Measurements from ENCODE around the gene POLR1A.

Gene POLR1A

GRCh38 chr2:86012007-86012712 is 93.5 kb downstream of the POLR1A start:
- ATAC-seq, result no peak; the same call in 2 of the 3 replicates
- TF ChIP-seq ZNF565 (CRISPR knock-in tag; conservative IDR thresholded peaks at IDR 0.05; ENCODE audit: low read depth) (no peak), GLIS3 (CRISPR knock-in tag; IDR thresholded peaks at IDR 0.05) (no peak), PATZ1 (CRISPR knock-in tag; IDR thresholded peaks at IDR 0.05; ENCODE audit: borderline replicate concordance) (no peak), ESRRG (CRISPR knock-in tag; IDR thresholded peaks at IDR 0.05) (no peak)

- TF ChIP-seq GLIS3 (CRISPR knock-in tag; IDR thresholded peaks at IDR 0.05) (no peak), ARNTL (CRISPR knock-in tag; IDR thresholded peaks at IDR 0.05; ENCODE audit: borderline replicate concordance, low read depth) (no peak), CREB5 (CRISPR knock-in tag; IDR thresholded peaks at IDR 0.05; ENCODE audit: low read depth) (no peak), BACH2 (CRISPR knock-in tag; IDR thresholded peaks at IDR 0.05; ENCODE audit: borderline replicate concordance) (no peak)
- no peak; the same call in 2 of the 3 replicates for ATAC-seq
These were observed 94.2 kb downstream of the POLR1A start for GRCh38 chr2:86011449-86011941.

GRCh38 chr2:86010083-86010482 is 95.6 kb downstream of the POLR1A start:
- ATAC-seq, result no peak
- no peak for TF ChIP-seq ARNTL (CRISPR knock-in tag; IDR thresholded peaks at IDR 0.05; ENCODE audit: borderline replicate concordance, low read depth)

- no peak for TF ChIP-seq ZNF8 (CRISPR knock-in tag; IDR thresholded peaks at IDR 0.05)
- TF ChIP-seq PPARA (CRISPR knock-in tag; IDR thresholded peaks at IDR 0.05; ENCODE audit: borderline replicate concordance), result no peak
- no peak for TF ChIP-seq SNAI2 (CRISPR knock-in tag; IDR thresholded peaks at IDR 0.05)
- no peak for TF ChIP-seq ZC3H10 (CRISPR knock-in tag; IDR thresholded peaks at IDR 0.05)
- no peak for TF ChIP-seq BACH2 (CRISPR knock-in tag; IDR thresholded peaks at IDR 0.05; ENCODE audit: borderline replicate concordance)
- no peak for TF ChIP-seq TSHZ2 (CRISPR knock-in tag; IDR thresholded peaks at IDR 0.05)
- TF ChIP-seq PATZ1 (CRISPR knock-in tag; IDR thresholded peaks at IDR 0.05; ENCODE audit: borderline replicate concordance), result no peak
- TF ChIP-seq CSDC2 (CRISPR knock-in tag; IDR thresholded peaks at IDR 0.05), result no peak
- no peak for TF ChIP-seq ISL1 (CRISPR knock-in tag; IDR thresholded peaks at IDR 0.05)
- no peak for TF ChIP-seq CSRNP3 (CRISPR knock-in tag; IDR thresholded peaks at IDR 0.05)
- ATAC-seq, result no peak
These were observed 99.2 kb downstream of the POLR1A start for GRCh38 chr2:86006524-86006923.

GRCh38 chr2:86003967-86004366 is 101.7 kb downstream of the POLR1A start:
- ATAC-seq, result no peak
- TF ChIP-seq OSR1 (CRISPR knock-in tag; IDR thresholded peaks at IDR 0.05) (no peak), ZNF565 (CRISPR knock-in tag; conservative IDR thresholded peaks at IDR 0.05; ENCODE audit: low read depth) (no peak), BACH2 (CRISPR knock-in tag; IDR thresholded peaks at IDR 0.05; ENCODE audit: borderline replicate concordance) (no peak), PATZ1 (CRISPR knock-in tag; IDR thresholded peaks at IDR 0.05; ENCODE audit: borderline replicate concordance) (no peak), GLIS3 (CRISPR knock-in tag; IDR thresholded peaks at IDR 0.05) (no peak), ARNTL (CRISPR knock-in tag; IDR thresholded peaks at IDR 0.05; ENCODE audit: borderline replicate concordance, low read depth) (no peak), ISL1 (CRISPR knock-in tag; IDR thresholded peaks at IDR 0.05) (no peak), ZFP3 (CRISPR knock-in tag; IDR thresholded peaks at IDR 0.05) (no peak), ZNF70 (CRISPR knock-in tag; IDR thresholded peaks at IDR 0.05) (no peak), ESRRG (CRISPR knock-in tag; IDR thresholded peaks at IDR 0.05) (no peak), RARB (CRISPR knock-in tag; IDR thresholded peaks at IDR 0.05) (no peak), ZFP30 (CRISPR knock-in tag; IDR thresholded peaks at IDR 0.05) (no peak), CREB5 (CRISPR knock-in tag; IDR thresholded peaks at IDR 0.05; ENCODE audit: low read depth) (no peak), ZC3H10 (CRISPR knock-in tag; IDR thresholded peaks at IDR 0.05) (no peak)

All from SK-N-SH treated with all-trans-retinoic acid at 6 μM for 48 hours (cell line).